Testis (tissue), 2 donors: ENCODE data around the gene EXOC2.

Source experiments
- CTCF ChIP-seq, 3 experiments: fragments of 450-650 bp in 2 of 3; fragments of 200-600 bp in 1 of 3; sonication (generic) in 1 of 3; IDR thresholded peaks; one replicate each; pipeline ENCODE4 v1.5.1; 2016 to 2019; ENCODE audit warnings: antibody characterized with exemption in 3 of 3, mild to moderate bottlenecking in 2 of 3, moderate library complexity in 1 of 3
- POLR2A ChIP-seq: fragments of 450-650 bp; IDR thresholded peaks from one replicate; pipeline ENCODE4 v1.6.1; 2017; ENCODE audit warnings: antibody characterized with exemption, mild to moderate bottlenecking, moderate library complexity

DNA sequence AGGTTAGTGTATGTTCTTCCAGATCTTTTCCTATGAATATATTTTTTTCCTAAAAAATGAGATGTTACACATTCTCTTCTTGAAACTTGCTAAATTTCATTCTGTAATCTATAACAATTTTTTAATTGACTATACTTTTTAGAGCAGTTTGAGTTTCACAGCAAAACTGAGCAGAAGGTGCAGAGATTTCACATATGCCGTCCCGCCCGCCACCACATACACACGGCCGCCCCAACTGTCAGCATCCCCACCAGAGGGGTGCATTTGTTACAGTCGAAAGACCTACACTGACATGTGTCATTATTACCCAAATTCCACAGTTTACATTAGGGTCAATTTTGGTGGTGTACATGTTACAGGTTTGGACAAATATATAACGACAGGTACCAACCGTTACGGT is 184.9 kb downstream of the EXOC2 start:
- TF ChIP-seq CTCF (IDR thresholded peaks at IDR 0.05) = no peak
- TF ChIP-seq POLR2A = no peak
